Fibroblast of villous mesenchyme (primary cell): ENCODE measurements around the gene TBCCD1. TPM values are rescaled to one million over a fixed set of nuclear protein-coding genes. Genes with fewer than 3 reads are reported as not detected.

Source experiments
- DNase-seq: peaks from one replicate; pipeline ENCODE4 v3.0.0-alpha.2; 2010; ENCODE audit warnings: low read depth
- H3K4me3 ChIP-seq: 2 replicates; pipeline ENCODE4 v1.5.1; 2011; ENCODE audit warnings: low read depth, mild to moderate bottlenecking, low read length
- CTCF ChIP-seq: IDR thresholded peaks from 2 replicates; pipeline ENCODE4 v1.5.1; 2012; ENCODE audit warnings: low read depth, mild to moderate bottlenecking, low read length; ENCODE audit not compliant: insufficient read depth
- total RNA-seq: library from RNA; depleted of rRNA; stranded (reverse); fragments of >200 nt; gene quantifications from 2 replicates; pipeline ENCODE4 v1.2.3, GENCODE V29; 2012

Gene TBCCD1
- total RNA-seq, 1 donor: 25.9 TPM

GRCh38 chr3:186520957-186521842, 45.9 kb downstream of the TBCCD1 start:
- no peak for TF ChIP-seq CTCF

GRCh38 chr3:186520431-186520830, 46.7 kb downstream of the TBCCD1 start:
- TF ChIP-seq CTCF: no peak
- no peak for DNase-seq
- H3K4me3 ChIP-seq: no peak overlapping the region

More at GRCh38 chr3:186520957-186521842, 45.9 kb downstream of the TBCCD1 start:
- no peak for DNase-seq
- no peak overlapping the region for H3K4me3 ChIP-seq

- no peak for TF ChIP-seq CTCF
- H3K4me3 ChIP-seq: no peak overlapping the region
- DNase-seq: no peak
Observed at GRCh38 chr3:186519021-186519658, 48.0 kb downstream of the TBCCD1 start.

GRCh38 chr3:186517218-186517617, 49.9 kb downstream of the TBCCD1 start:
- H3K4me3 ChIP-seq: no peak overlapping the region
- no peak for DNase-seq
- TF ChIP-seq CTCF: no peak

- no peak for TF ChIP-seq CTCF
- DNase-seq: no peak
- no peak overlapping the region for H3K4me3 ChIP-seq
Observed at GRCh38 chr3:186516646-186517045, 50.5 kb downstream of the TBCCD1 start.

- TF ChIP-seq CTCF: no peak
Observed at GRCh38 chr3:186515125-186515524, 52.0 kb downstream of the TBCCD1 start.

More at GRCh38 chr3:186515125-186515524, 52.0 kb downstream of the TBCCD1 start:
- H3K4me3 ChIP-seq: no peak overlapping the region
- DNase-seq: no peak
